Endothelial cell of umbilical vein (primary cell): Measurements from ENCODE around the gene ETS1. TPM values are rescaled to one million over a fixed set of nuclear protein-coding genes. Genes with fewer than 3 reads are reported as not detected.

Source experiments
- BruUV-seq: library from RNA; stranded (reverse); fragments of 400-500 nt; replicated peaks from 2 replicates; lab custom pipeline; 2021; lab: Mats Ljungman, UMichigan
- CTCF ChIA-PET: fragments of 300-600, 350-600 bp; sonication (Branson Sonifier 250); formaldehyde crosslinking; loops from one replicate; lab custom pipeline; 2021; ENCODE audit warnings: antibody characterized with exemption, inconsistent platforms; lab: Charles Lee
- POLR2A ChIA-PET: fragments of 300-600, 350-600 bp; sonication (Branson Sonifier 250); formaldehyde crosslinking; loops from one replicate; lab custom pipeline; 2021; ENCODE audit warnings: antibody characterized with exemption, inconsistent platforms; lab: Charles Lee
- DNase-seq: peaks from one replicate; pipeline ENCODE4 v3.0.0-alpha.2; 2011; ENCODE audit warnings: low read depth, low spot score
- FAIRE-seq: peaks from 2 replicates; lab custom pipeline; 2011; peaks lifted over from hg19 to GRCh38; lab: Jason Lieb, UNC
- H2AFZ ChIP-seq: 2 replicates; pipeline ENCODE4 v1.6.0; 2012; ENCODE audit warnings: low read depth, low read length, control low read depth, inconsistent platforms
- H3K27ac ChIP-seq: 2 replicates; pipeline ENCODE4 v1.5.1; 2011; ENCODE audit warnings: low read depth, mild to moderate bottlenecking, control low read depth, low read length, moderate library complexity; ENCODE audit not compliant: insufficient read depth
- H3K27me3 ChIP-seq, 2 experiments: 2 replicates each; pipeline versions ENCODE4 v1.6.0 to v1.6.1; 2011; ENCODE audit warnings: low read length in 2 of 2, mixed read lengths in 1 of 2; ENCODE audit not compliant: control insufficient read depth in 2 of 2, insufficient read depth in 2 of 2
- H3K36me3 ChIP-seq, 2 experiments: 2 replicates in 1 of 2; 3 replicates in 1 of 2; pipeline ENCODE4 v1.5.1; 2011; ENCODE audit warnings: low read length in 2 of 2, mild to moderate bottlenecking in 1 of 2, moderate library complexity in 1 of 2; ENCODE audit not compliant: control insufficient read depth in 2 of 2, insufficient read depth in 2 of 2; ENCODE audit errors: extremely low read depth in 1 of 2
- H3K4me1 ChIP-seq: 3 replicates; pipeline ENCODE4 v1.5.1; 2011; ENCODE audit warnings: mild to moderate bottlenecking, low read length; ENCODE audit not compliant: control insufficient read depth, insufficient read depth; ENCODE audit errors: extremely low read depth
- H3K4me2 ChIP-seq: 2 replicates; pipeline ENCODE4 v1.6.1; 2011; ENCODE audit warnings: low read length, control low read depth, mixed read lengths; ENCODE audit not compliant: insufficient read depth
- H3K4me3 ChIP-seq, 3 experiments: fragments of 200-600 bp in 1 of 3; sonication (generic), shearing (Covaris generic) in 1 of 3; replicated peaks in 1 of 3; 2 replicates each; pipeline ENCODE4 v1.5.1; 2011 to 2016; ENCODE audit warnings: control low read depth in 3 of 3, low read length in 3 of 3, mild to moderate bottlenecking in 2 of 3, inconsistent platforms in 1 of 3, low read depth in 1 of 3, moderate library complexity in 1 of 3; ENCODE audit not compliant: insufficient read depth in 1 of 3
- H3K79me2 ChIP-seq: 2 replicates; pipeline ENCODE4 v1.6.0; 2012; ENCODE audit warnings: low read length, inconsistent platforms; ENCODE audit not compliant: control insufficient read depth, insufficient read depth
- H3K9ac ChIP-seq: replicated peaks from 2 replicates; pipeline ENCODE3; 2011; ENCODE audit warnings: low read length, control low read depth; ENCODE audit not compliant: insufficient read depth; ENCODE audit errors: extremely low read depth
- H3K9me1 ChIP-seq: replicated peaks from 3 replicates; pipeline ENCODE4 v1.6.0; 2011; ENCODE audit warnings: mild to moderate bottlenecking, low read length; ENCODE audit not compliant: control insufficient read depth, insufficient read depth; ENCODE audit errors: extremely low read depth
- H3K9me3 ChIP-seq: replicated peaks from 2 replicates; pipeline ENCODE4 v1.5.1; 2012; ENCODE audit warnings: low read length, inconsistent platforms; ENCODE audit not compliant: control insufficient read depth, insufficient read depth
- H4K20me1 ChIP-seq: replicated peaks from 2 replicates; pipeline ENCODE3; 2011; ENCODE audit warnings: mild to moderate bottlenecking, low read length; ENCODE audit not compliant: control insufficient read depth, insufficient read depth; ENCODE audit errors: extremely low read depth
- EZH2 ChIP-seq: IDR thresholded peaks from 2 replicates; pipeline ENCODE4 v1.6.1; 2012; ENCODE audit warnings: borderline replicate concordance, low read depth, mild to moderate bottlenecking, moderate library complexity, low read length, inconsistent platforms; ENCODE audit not compliant: severe bottlenecking
- FOS ChIP-seq: IDR thresholded peaks from 2 replicates; pipeline ENCODE4 v1.6.1; 2011; ENCODE audit warnings: mild to moderate bottlenecking, low read length, moderate library complexity, borderline replicate concordance; ENCODE audit not compliant: insufficient read depth
- GATA2 ChIP-seq: IDR thresholded peaks from 2 replicates; pipeline ENCODE4 v1.7.0; 2011; ENCODE audit warnings: low read depth, mild to moderate bottlenecking, moderate library complexity, mixed read lengths, low read length; ENCODE audit not compliant: insufficient read length, insufficient read depth
- JUN ChIP-seq: IDR thresholded peaks from 2 replicates; pipeline ENCODE4 v1.6.1; 2011; ENCODE audit warnings: borderline replicate concordance, low read depth; ENCODE audit not compliant: insufficient read length, insufficient read depth
- MYC ChIP-seq: IDR thresholded peaks from one replicate; pipeline ENCODE4 v1.6.1; 2011; ENCODE audit warnings: mild to moderate bottlenecking, low read depth, low read length
- POLR2A ChIP-seq: IDR thresholded peaks from 2 replicates; pipeline ENCODE4 v1.6.1; 2012; ENCODE audit warnings: low read depth, mild to moderate bottlenecking, control low read depth, low read length
- POLR2AphosphoS5 ChIP-seq: IDR thresholded peaks from 2 replicates; pipeline ENCODE4 v1.6.1; 2012; ENCODE audit warnings: low read depth, mild to moderate bottlenecking, control low read depth, low read length, moderate library complexity; ENCODE audit not compliant: insufficient read depth
- dilution Hi-C: fragments of 300-500 bp; cut with MboI; formaldehyde crosslinking; loops from one replicate; pipeline ENCODE4 v1.15.0; 2019; ENCODE audit warnings: low sequenced_read_pairs; ENCODE audit not compliant: extremely low pct_ligation_motif_present
- intact Hi-C: fragments of 100-400 bp; cut with micrococcal nuclease; formaldehyde crosslinking; loops from one replicate; pipeline ENCODE4 v1.10.0; 2022
- polyA plus RNA-seq, 4 experiments: library from polyadenylated mRNA; depleted of rRNA in 3 of 4; stranded (reverse) in 3 of 4; unstranded in 1 of 4; fragments of >200 nt; gene quantifications; 2 replicates each; pipeline versions ENCODE4 v1.2.1 to v1.2.3, GENCODE V29; 2011 to 2012; ENCODE audit warnings: missing spikeins in 1 of 4
- total RNA-seq: library from RNA; stranded (reverse); gene quantifications from 2 replicates; pipeline ENCODE4 v1.2.3, GENCODE V29; 2021
- TF ChIP-seq, protein P1 (sequence below): IDR thresholded peaks from 2 replicates; pipeline ENCODE4 v1.6.1; 2011; ENCODE audit not compliant: insufficient read depth, insufficient read length
- TF ChIP-seq, protein P2 (sequence below), 2 donors: IDR thresholded peaks; 1 replicate in 1 of 2; 2 replicates in 1 of 2; pipeline ENCODE4 v1.5.1; 2011; ENCODE audit warnings: low read length in 2 of 2, mild to moderate bottlenecking in 2 of 2, moderate library complexity in 2 of 2, control low read depth in 1 of 2, inconsistent platforms in 1 of 2, low read depth in 1 of 2; ENCODE audit not compliant: insufficient read depth in 1 of 2; ENCODE audit errors: extremely low read depth in 1 of 2

ETS1 gene
- total and polyA plus RNA-seq, 2 donors (not counting 3 experiments of a cell fraction or from before 2014, with no cell fraction given): 34.2 to 115 TPM

DNA sequence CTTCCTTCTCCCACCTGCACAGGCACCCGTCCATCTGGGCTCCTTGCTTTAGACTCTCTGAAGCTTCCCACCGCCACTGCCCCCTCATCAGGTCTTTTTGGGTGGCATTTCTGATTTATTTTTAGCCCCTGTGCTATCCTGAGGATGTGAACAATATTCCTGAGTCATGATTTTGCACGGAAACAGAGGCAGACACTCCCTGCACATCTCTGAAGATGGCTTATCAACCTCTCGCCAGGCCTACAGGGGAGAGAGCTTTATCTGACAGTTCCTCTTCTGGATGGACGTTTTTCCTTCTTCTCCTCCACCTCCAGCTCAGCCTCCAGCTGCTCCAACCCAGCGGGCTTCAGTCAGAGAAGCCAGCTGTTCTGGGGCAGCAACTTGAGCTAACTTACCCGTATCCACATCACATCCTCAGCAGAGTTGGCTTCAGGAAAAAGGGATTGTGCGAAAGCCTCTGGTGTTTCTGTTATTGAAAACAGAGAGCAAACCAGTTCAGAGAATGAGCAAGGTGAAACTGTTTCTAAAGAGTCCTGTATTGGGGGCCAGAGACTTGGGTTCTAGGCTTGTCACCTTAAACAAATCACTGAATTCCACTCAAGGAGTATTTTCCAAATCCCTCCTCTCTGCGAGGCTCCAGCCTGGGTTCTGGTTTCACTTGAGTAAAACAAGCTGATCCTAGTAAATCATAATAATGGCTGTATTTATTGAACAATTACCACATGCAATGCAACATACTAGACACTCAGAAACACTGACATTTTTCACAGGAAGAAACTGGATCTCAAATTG is 33.1 kb upstream of the ETS1 start:
- H2AFZ ChIP-seq: no peak overlapping the region
- ChIA-PET CTCF (interaction anchor here (0.7 to 2.7 kb wide), 6 partner anchors 10 to 448 kb away, joined by 3 to 8 read pairs (median 3); no protein-coding TSS in a partner anchor), POLR2A (interaction anchor here (0.7 kb wide), 1 partner anchor 123 kb away, joined by 4 read pairs; no protein-coding TSS in a partner anchor)
- H3K9me3 ChIP-seq: no peaks in the 10 kb centered on the region
- no peaks in the 10 kb centered on the region for H3K79me2 ChIP-seq
- no peak overlapping the region for H3K9ac ChIP-seq
- H3K36me3 ChIP-seq: no peaks in the 10 kb centered on the region
- no peaks in the 10 kb centered on the region for H3K9me1 ChIP-seq
- H3K27me3 ChIP-seq: peaks cover 0 to 4% of the 10 kb centered on the region in 2 experiments
- no peak overlapping the region for H3K4me2 ChIP-seq
- no peaks in the 10 kb centered on the region for H4K20me1 ChIP-seq
- no peak for FAIRE-seq
- no peak overlapping the region for H3K4me3 ChIP-seq
- TF ChIP-seq, protein P1, sequence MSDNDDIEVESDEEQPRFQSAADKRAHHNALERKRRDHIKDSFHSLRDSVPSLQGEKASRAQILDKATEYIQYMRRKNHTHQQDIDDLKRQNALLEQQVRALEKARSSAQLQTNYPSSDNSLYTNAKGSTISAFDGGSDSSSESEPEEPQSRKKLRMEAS: no peak
- TF ChIP-seq GATA2: no peak
- TF ChIP-seq POLR2AphosphoS5: no peak
- no peak for TF ChIP-seq EZH2
- no peak for TF ChIP-seq MYC
- TF ChIP-seq, protein P2, sequence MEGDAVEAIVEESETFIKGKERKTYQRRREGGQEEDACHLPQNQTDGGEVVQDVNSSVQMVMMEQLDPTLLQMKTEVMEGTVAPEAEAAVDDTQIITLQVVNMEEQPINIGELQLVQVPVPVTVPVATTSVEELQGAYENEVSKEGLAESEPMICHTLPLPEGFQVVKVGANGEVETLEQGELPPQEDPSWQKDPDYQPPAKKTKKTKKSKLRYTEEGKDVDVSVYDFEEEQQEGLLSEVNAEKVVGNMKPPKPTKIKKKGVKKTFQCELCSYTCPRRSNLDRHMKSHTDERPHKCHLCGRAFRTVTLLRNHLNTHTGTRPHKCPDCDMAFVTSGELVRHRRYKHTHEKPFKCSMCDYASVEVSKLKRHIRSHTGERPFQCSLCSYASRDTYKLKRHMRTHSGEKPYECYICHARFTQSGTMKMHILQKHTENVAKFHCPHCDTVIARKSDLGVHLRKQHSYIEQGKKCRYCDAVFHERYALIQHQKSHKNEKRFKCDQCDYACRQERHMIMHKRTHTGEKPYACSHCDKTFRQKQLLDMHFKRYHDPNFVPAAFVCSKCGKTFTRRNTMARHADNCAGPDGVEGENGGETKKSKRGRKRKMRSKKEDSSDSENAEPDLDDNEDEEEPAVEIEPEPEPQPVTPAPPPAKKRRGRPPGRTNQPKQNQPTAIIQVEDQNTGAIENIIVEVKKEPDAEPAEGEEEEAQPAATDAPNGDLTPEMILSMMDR (IDR thresholded peaks at IDR 0.05; ENCODE audit: extremely low read depth in 1 of 2, insufficient read depth in 1 of 2, low read depth in 1 of 2, low read length in 2 of 2): no peak
- TF ChIP-seq JUN: no peak
- no peak for TF ChIP-seq FOS
- no peak for TF ChIP-seq POLR2A
- no peaks in the 10 kb centered on the region for H3K4me1 ChIP-seq
- BruUV-seq: no TSS peak
- dilution Hi-C loops (no loop called here), intact Hi-C loops (no loop called here)
- no peak overlapping the region for H3K27ac ChIP-seq
- DNase-seq: no peak
